PFSK-1 (cell line): ENCODE measurements around the gene GUCA2A.

Experiments
- FOXP2 ChIP-seq: optimal IDR thresholded peaks from 2 replicates; pipeline ENCODE3; 2011; ENCODE audit warnings: borderline replicate concordance, control low read depth, inconsistent platforms; ENCODE audit not compliant: insufficient read depth; ENCODE audit errors: extremely low read length, extremely low read depth
- POLR2AphosphoS5 ChIP-seq: IDR thresholded peaks from 2 replicates; pipeline ENCODE4 v1.6.1; 2012; ENCODE audit warnings: low read depth, mild to moderate bottlenecking, control low read depth, low read length, moderate library complexity
- SIN3A ChIP-seq: IDR thresholded peaks from 2 replicates; pipeline ENCODE4 v1.6.1; 2012; ENCODE audit warnings: mild to moderate bottlenecking, low read length, moderate library complexity, borderline replicate concordance; ENCODE audit not compliant: insufficient read depth
- TAF1 ChIP-seq: IDR thresholded peaks from 2 replicates; pipeline ENCODE4 v1.6.1; 2012; ENCODE audit warnings: low read length, control low read depth, borderline replicate concordance; ENCODE audit not compliant: insufficient read depth
- TF ChIP-seq, protein P1 (sequence below), 2 experiments: IDR thresholded peaks; 2 replicates each; pipeline versions ENCODE4 v1.6.1 to v1.8.0; 2011 to 2012; ENCODE audit warnings: low read depth in 2 of 2, low read length in 2 of 2, control low read depth in 1 of 2, inconsistent platforms in 1 of 2, mild to moderate bottlenecking in 1 of 2, moderate library complexity in 1 of 2; ENCODE audit not compliant: insufficient read depth in 1 of 2

DNA sequence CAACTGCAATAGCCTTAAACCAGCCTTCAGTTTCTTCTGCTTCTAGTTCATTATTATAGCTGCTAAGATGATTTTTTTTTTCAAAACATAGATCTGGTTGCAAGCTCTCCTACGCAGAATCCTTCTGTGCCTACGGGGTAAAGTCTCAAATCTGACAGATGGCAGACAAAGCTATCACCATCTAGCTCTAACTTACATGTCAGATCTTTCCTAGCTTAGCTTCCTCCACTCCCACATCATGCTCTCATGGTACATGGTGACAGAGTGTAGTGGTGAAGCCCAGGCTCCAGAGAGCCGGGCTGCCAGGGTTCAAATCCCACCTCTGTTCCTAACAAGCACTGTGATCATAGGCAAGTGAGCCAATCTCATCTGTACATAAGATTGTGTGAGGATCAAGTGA lies 35.6 kb downstream of the GUCA2A start:
- TF ChIP-seq SIN3A (no peak), POLR2AphosphoS5 (no peak), TAF1 (no peak), FOXP2 (no peak)
- TF ChIP-seq, protein P1, sequence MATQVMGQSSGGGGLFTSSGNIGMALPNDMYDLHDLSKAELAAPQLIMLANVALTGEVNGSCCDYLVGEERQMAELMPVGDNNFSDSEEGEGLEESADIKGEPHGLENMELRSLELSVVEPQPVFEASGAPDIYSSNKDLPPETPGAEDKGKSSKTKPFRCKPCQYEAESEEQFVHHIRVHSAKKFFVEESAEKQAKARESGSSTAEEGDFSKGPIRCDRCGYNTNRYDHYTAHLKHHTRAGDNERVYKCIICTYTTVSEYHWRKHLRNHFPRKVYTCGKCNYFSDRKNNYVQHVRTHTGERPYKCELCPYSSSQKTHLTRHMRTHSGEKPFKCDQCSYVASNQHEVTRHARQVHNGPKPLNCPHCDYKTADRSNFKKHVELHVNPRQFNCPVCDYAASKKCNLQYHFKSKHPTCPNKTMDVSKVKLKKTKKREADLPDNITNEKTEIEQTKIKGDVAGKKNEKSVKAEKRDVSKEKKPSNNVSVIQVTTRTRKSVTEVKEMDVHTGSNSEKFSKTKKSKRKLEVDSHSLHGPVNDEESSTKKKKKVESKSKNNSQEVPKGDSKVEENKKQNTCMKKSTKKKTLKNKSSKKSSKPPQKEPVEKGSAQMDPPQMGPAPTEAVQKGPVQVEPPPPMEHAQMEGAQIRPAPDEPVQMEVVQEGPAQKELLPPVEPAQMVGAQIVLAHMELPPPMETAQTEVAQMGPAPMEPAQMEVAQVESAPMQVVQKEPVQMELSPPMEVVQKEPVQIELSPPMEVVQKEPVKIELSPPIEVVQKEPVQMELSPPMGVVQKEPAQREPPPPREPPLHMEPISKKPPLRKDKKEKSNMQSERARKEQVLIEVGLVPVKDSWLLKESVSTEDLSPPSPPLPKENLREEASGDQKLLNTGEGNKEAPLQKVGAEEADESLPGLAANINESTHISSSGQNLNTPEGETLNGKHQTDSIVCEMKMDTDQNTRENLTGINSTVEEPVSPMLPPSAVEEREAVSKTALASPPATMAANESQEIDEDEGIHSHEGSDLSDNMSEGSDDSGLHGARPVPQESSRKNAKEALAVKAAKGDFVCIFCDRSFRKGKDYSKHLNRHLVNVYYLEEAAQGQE (IDR thresholded peaks at IDR 0.05; ENCODE audit: insufficient read depth in 1 of 2, low read depth in 2 of 2, low read length in 2 of 2) = no peak
